Body of pancreas (tissue), 4 donors: ENCODE results near the gene RAD51B.

Experiments used
- CTCF ChIP-seq, 7 experiments: fragments of 450-650 bp in 4 of 7; fragments of 200-600 bp in 3 of 7; sonication (generic) in 3 of 7; IDR thresholded peaks; one replicate each; pipeline ENCODE4 v1.5.1; 2016 to 2019; ENCODE audit warnings: antibody characterized with exemption in 7 of 7
- POLR2A ChIP-seq, 3 donors: fragments of 450-650 bp; IDR thresholded peaks; one replicate each; pipeline ENCODE4 v1.6.1; 2016; ENCODE audit warnings: antibody characterized with exemption in 3 of 3, mild to moderate bottlenecking in 2 of 3

- TF ChIP-seq CTCF (IDR thresholded peaks at IDR 0.05), result no peak
- TF ChIP-seq POLR2A (IDR thresholded peaks at IDR 0.05), result no peak
Measured at GRCh38 chr14:68684466-68685418, 865.2 kb downstream of the RAD51B start.
